ELF-1 (cell line): Measurements from ENCODE around the gene KDM6A.
"Not testable (repeated sequence)": the region's sequence is repeated elsewhere in the genome, so short reads cannot be mapped to it uniquely, and the experiment has no call there.

Experiments
- DNase-seq: peaks from one replicate; pipeline ENCODE4 v3.0.0-alpha.2; 2016; ENCODE audit warnings: low read depth, low spot score

The KDM6A gene

DNA sequence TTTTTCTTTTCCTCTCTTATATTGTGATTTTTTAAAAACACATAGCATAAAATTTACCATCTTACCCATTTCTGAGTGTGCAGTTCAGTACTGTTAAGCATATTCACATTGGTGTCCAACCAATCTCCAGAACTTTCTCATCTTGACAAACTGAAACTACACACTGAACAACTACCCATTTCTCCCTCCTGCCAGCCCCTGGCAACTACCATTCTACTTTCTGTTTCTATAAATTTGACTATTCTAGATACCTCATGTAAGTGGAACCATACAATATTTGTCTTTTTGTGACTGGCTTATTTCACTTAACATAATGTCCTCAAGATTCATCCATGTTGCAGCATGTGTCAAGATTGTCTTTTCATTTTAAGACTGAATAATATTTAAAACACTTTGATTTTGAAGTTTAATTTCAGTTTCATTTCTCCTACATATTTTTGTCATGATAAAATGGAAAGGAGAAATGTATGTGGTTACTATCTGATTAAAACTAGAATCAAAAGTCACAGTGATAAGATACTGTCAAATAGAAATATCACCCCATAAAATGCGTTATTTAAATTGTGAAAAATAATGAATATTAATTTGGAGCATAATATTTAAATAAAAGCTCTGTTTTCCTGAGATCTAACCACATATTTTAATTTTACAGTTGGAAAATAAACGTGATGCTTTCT, 204.9 kb downstream of the KDM6A start:
- DNase-seq = no peak

DNA sequence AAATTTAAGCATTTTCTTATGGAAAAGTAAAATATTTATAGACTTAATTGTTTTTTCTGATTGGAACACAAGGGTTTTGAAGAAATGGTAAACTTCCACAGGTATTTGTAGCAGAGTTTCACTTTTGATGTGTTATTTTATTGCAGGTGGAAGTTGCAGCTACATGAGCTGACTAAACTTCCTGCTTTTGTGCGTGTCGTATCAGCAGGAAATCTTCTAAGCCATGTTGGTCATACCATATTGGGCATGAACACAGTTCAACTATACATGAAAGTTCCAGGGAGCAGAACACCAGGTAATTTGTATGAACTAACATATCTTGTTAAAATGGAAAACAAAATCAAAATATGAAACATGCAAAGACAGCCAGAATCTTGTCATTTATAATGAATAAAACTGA, 210.3 kb downstream of the KDM6A start:
- no peak for DNase-seq

DNA sequence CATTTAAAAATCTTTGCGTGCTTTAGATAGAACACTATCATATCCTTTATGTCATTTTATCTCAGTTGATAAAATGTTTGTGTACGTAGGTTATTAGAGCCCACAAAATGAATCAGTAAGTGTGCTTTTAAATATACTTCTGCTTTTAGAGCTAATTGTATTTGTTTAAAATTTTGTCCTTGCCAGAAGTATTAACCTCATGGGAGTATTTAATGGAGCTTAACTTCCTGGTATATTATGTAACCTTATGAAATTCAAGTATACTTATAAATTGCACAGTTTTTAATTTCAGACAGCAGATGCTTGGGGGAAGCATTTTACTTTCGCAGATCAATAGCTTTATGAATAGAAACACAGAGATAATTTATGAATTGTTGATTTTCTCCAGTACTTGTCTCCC, 237.5 kb downstream of the KDM6A start:
- no peak for DNase-seq

GRCh38 chrX:45126158-45126557, 253.2 kb downstream of the KDM6A start:
- DNase-seq = no peak

- DNase-seq = no peak
These were observed 256.0 kb downstream of the KDM6A start for GRCh38 chrX:45128896-45129454.

DNA sequence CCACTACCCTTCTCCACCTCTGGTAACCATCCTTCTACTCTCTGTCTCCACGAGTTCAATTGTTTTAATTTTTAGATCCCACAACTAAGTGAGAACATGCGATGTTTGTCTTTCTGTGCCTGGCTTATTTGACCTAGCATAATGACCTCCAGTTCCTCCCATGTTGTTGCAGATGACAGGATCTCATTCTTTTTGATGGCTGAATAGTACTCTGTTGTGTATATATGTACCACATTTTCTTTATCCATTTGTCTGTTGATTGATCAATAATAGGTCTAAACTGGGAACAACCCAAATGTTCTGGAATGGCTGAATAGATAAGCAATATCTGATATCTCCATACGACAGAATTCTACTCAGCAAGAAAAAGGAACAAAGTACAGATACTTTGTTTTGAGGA, 260.5 kb downstream of the KDM6A start:
- no peak for DNase-seq

DNA sequence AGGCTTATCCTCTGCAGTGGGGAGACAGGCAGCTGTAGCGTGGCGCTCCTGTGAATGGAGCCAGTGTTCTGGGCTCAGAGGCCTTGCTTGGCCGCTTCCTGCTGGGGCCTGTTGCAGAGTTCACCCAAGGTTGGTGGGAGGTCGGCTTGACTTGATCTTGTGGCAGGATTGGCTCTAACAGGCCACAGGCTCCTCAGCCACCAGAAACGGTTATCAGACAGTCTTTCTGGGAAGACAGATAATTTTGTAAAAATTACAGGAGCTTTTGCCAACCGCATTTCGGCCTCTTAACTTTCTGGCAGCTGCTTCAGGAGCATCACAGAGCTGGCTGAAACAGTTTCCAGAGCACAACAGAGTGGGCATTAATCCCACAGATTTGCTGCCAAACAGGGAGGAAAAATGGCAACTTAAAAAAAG, 261.3 kb downstream of the KDM6A start:
- no peak for DNase-seq

DNA sequence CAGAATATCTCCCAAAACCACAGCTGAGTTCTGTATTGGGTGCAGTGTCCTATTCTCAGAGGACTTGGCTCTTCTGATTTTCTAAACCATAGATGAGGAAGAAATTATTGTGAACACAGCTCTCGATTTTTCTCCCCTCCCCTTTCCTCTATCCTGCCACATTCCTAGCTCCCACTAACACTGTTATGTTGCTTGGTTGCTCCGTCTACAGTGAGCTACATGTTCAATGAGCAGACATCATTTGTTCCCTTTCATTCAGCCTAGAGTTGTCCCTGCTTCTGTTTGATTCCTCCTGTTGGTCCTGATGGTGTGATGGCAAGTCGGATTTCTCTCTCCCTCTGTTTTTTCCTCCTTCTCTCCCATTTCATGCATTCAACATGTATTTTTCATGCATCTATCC, 261.8 kb downstream of the KDM6A start:
- no peak for DNase-seq

- not testable (repeated sequence) for DNase-seq
These were observed 262.5 kb downstream of the KDM6A start for GRCh38 chrX:45135391-45136075.

- no peak for DNase-seq
These were observed 264.5 kb downstream of the KDM6A start for GRCh38 chrX:45137531-45137930.

GRCh38 chrX:45138525-45138924, 265.5 kb downstream of the KDM6A start:
- DNase-seq = no peak

DNA sequence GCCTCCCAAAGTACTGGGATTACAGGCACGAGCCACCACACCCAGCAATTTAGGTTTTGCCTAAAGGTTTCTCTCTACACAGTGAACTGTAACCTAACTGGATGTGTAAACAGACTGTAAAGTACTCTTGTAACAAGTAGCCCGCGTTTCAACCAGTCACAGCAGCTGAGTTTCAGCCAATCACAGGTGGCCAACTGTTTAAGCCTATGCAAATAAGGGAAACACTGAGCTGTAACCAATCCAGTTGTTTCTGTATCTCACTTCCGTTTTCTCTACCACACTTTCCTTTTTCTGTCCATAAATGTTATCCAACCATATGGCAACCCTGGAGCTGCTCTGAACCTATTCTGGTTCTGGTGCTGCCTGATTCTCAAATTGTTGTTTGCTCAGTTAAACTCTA, 267.8 kb downstream of the KDM6A start:
- DNase-seq = no peak

DNA sequence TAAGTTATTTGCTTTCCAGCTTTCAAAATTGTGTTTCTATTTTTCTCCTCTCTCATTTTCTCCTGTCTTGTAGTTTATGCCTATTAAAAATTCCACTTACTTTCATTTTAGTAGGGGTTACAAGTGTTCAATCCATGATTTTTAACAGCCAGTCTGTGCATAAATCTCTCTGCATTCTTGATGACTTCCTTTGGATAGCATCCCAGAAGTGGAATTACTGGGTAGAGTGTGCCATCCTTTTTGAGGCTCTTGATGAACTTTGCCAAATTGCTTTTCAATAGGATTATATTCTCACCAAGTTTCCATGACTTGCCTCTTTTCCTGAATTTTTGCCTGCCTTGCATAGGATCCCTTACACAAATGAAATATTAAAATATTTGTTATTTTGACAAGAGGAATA, 269.2 kb downstream of the KDM6A start:
- DNase-seq = no peak

- DNase-seq = no peak
These were observed 270.5 kb downstream of the KDM6A start for GRCh38 chrX:45143455-45143854.

DNA sequence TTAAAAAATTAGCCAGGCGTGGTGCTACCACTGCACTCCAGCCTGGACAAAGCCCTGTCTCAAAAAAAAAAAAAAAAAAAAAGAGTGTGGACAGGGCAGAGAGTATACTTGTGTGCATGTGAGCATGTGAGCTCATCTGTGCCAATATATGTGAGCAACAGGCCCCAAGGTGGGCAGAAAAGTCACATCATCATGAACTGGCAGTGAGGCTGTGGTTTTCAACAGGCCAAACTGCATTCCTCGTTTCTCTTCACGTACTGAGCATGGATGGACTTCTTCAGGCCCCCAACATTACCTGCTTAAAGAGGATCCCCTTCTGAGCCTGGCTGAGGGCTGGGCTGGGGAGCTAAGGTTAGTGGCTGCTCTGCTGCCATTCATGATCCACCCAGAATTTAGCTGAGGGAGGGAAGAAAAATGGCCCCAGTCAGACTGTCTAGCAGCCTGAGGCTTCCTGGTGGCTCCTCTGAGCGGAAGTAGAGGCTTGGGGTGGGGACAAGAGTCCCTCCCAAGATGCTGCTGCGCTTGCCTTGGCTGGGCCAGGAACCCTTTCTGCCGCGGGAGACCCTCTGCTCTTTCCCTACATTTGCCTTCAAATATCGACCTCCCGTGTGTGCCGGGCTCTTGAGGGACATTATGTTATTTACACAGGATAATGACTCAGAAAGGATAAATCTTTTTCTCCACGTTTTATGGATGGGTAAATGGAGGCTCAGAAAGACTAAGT, 272.7 kb downstream of the KDM6A start:
- DNase-seq = no peak

DNA sequence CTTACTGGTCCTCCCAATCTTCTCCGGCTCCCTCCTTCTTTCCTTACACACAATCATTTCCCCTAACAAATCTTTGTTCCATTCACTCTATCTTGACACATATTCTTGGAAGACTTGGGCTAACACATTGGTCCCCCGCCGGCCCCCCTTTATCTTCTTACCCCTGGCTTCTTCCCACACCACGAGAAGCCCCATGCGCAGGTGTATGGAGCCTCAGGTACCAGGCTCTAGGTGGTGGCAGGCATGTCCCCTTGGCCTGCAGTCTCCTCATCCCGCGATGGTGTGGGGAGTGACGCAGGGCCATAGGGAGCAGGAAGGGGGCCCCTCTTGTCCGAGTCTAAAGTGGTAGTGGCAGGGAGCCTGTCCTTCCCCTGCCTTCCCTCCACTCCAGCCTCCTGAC, 277.8 kb downstream of the KDM6A start:
- no peak for DNase-seq

DNA sequence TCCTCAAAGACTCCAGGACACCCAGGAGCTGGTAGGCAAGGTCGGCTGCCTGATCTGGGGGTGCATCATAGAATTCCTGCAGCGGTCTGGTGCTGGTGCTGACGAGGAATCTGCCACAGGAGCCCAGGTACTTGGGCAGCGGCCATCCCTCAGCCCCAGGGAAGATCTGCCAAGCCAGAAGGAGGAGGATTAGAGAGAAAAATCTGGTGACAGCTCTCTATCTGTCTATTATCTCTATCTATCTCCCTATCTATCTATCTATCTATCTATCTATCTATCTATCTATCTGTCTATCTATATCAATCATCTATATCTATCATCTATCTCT, 281.0 kb downstream of the KDM6A start:
- no peak for DNase-seq

- no peak for DNase-seq
These were observed 281.5 kb downstream of the KDM6A start for GRCh38 chrX:45154462-45154861.

DNA sequence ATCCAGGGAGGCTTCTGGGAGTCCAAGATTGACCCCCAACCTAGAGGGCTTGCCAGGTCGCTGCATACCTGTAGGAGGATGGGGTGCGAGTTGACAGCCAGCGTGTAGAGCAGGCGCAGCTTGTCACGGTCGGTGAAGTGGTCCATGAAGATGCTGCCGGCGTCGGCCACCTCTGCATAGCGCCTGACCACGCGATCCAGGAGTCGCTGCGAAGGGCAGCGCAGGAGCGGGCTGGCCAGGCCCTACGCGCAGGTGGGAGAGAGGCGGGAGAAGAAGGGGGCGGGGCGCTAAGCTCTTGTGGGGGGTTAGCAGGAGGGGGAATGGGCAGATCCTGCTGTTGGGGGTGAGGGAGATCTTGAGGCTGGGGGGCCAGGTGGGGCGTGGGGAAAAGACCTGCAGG, 284.7 kb downstream of the KDM6A start:
- DNase-seq = no peak
